ENCODE data around the gene LEMD1.
A peak's percentile ranks its signal among the peaks of the same experiment; 100 is the strongest.

The LEMD1 gene

GRCh38 chr1:205354259-205355074, 67.4 kb downstream of the LEMD1 start:
- peak; percentile 13 for DNase-seq (ENCODE audit: low read depth)

- DNase-seq (ENCODE audit: low read depth), result no peak
These were observed 68.2 kb downstream of the LEMD1 start for GRCh38 chr1:205353612-205354011.

GRCh38 chr1:205353191-205353590, 68.7 kb downstream of the LEMD1 start:
- DNase-seq (ENCODE audit: low read depth), result no peak

GRCh38 chr1:205351984-205352713, 69.7 kb downstream of the LEMD1 start:
- DNase-seq (ENCODE audit: low read depth), result no peak

- no peak for DNase-seq (ENCODE audit: low read depth)
These were observed 71.1 kb downstream of the LEMD1 start for GRCh38 chr1:205350691-205351141.

GRCh38 chr1:205350124-205350523, 71.7 kb downstream of the LEMD1 start:
- DNase-seq (ENCODE audit: low read depth), result no peak

- DNase-seq (ENCODE audit: low read depth), result no peak
These were observed 73.0 kb downstream of the LEMD1 start for GRCh38 chr1:205348554-205349487.

GRCh38 chr1:205346956-205347574, 74.8 kb downstream of the LEMD1 start:
- DNase-seq (ENCODE audit: low read depth), result no peak

- no peak for DNase-seq (ENCODE audit: low read depth)
These were observed 76.1 kb downstream of the LEMD1 start for GRCh38 chr1:205345761-205346160.

GRCh38 chr1:205344066-205344928, 77.6 kb downstream of the LEMD1 start:
- DNase-seq (ENCODE audit: low read depth), result no peak

- no peak for DNase-seq (ENCODE audit: low read depth)
These were observed 78.3 kb downstream of the LEMD1 start for GRCh38 chr1:205343431-205344065.

GRCh38 chr1:205342986-205343385, 78.9 kb downstream of the LEMD1 start:
- no peak for DNase-seq (ENCODE audit: low read depth)

GRCh38 chr1:205340676-205341075, 81.2 kb downstream of the LEMD1 start:
- no peak for DNase-seq (ENCODE audit: low read depth)

GRCh38 chr1:205339717-205340116, 82.1 kb downstream of the LEMD1 start:
- DNase-seq (ENCODE audit: low read depth), result no peak

GRCh38 chr1:205339197-205339702, 82.6 kb downstream of the LEMD1 start:
- DNase-seq (ENCODE audit: low read depth), result no peak

- no peak for DNase-seq (ENCODE audit: low read depth)
These were observed 83.8 kb downstream of the LEMD1 start for GRCh38 chr1:205338011-205338410.

- no peak for DNase-seq (ENCODE audit: low read depth)
These were observed 84.4 kb downstream of the LEMD1 start for GRCh38 chr1:205337481-205337880.

- DNase-seq (ENCODE audit: low read depth), result peak; percentile 45
These were observed 86.2 kb downstream of the LEMD1 start for GRCh38 chr1:205335692-205336091.

- no peak for DNase-seq (ENCODE audit: low read depth)
These were observed 89.7 kb downstream of the LEMD1 start for GRCh38 chr1:205332015-205332791.
